NCI-H526 treated with DMSO at 0.1 percent for 48 hours (cell line): Measurements from ENCODE around the gene L1TD1.
"Not testable (repeated sequence)": the region's sequence is repeated elsewhere in the genome, so short reads cannot be mapped to it uniquely, and the experiment has no call there.

Experiments
- DNase-seq: peaks from one replicate; lab custom pipeline; 2025; lab: John Stamatoyannopoulos, UW

The L1TD1 gene

GRCh38 chr1:62207187-62207586 lies 12.5 kb downstream of the L1TD1 start:
- no peak for DNase-seq

GRCh38 chr1:62208087-62208486 lies 13.4 kb downstream of the L1TD1 start:
- no peak for DNase-seq

GRCh38 chr1:62208970-62209369 lies 14.3 kb downstream of the L1TD1 start:
- DNase-seq = no peak

GRCh38 chr1:62209931-62210595 lies 15.4 kb downstream of the L1TD1 start:
- DNase-seq = no peak

- no peak for DNase-seq
Observed at GRCh38 chr1:62210960-62211359, 16.3 kb downstream of the L1TD1 start.

- no peak for DNase-seq
Observed at GRCh38 chr1:62212411-62212810, 17.8 kb downstream of the L1TD1 start.

GRCh38 chr1:62213075-62213914 lies 18.6 kb downstream of the L1TD1 start:
- DNase-seq = no peak

- DNase-seq = no peak
Observed at GRCh38 chr1:62218604-62219003, 24.0 kb downstream of the L1TD1 start.

- not testable (repeated sequence) for DNase-seq
Observed at GRCh38 chr1:62220456-62220855, 25.8 kb downstream of the L1TD1 start.

- no peak for DNase-seq
Observed at GRCh38 chr1:62221171-62221570, 26.5 kb downstream of the L1TD1 start.

GRCh38 chr1:62222321-62222720 lies 27.7 kb downstream of the L1TD1 start:
- no peak for DNase-seq

GRCh38 chr1:62224182-62224581 lies 29.5 kb downstream of the L1TD1 start:
- no peak for DNase-seq

- no peak for DNase-seq
Observed at GRCh38 chr1:62227496-62227895, 32.8 kb downstream of the L1TD1 start.

GRCh38 chr1:62228136-62228882 lies 33.7 kb downstream of the L1TD1 start:
- no peak for DNase-seq

- no peak for DNase-seq
Observed at GRCh38 chr1:62228883-62229187, 34.2 kb downstream of the L1TD1 start.

- no peak for DNase-seq
Observed at GRCh38 chr1:62229468-62229867, 34.8 kb downstream of the L1TD1 start.

GRCh38 chr1:62229932-62230331 lies 35.3 kb downstream of the L1TD1 start:
- DNase-seq = no peak

- DNase-seq = no peak
Observed at GRCh38 chr1:62230718-62231117, 36.1 kb downstream of the L1TD1 start.

- DNase-seq = no peak
Observed at GRCh38 chr1:62232871-62233278, 38.2 kb downstream of the L1TD1 start.

GRCh38 chr1:62233926-62234450 lies 39.3 kb downstream of the L1TD1 start:
- no peak for DNase-seq

- DNase-seq = no peak
Observed at GRCh38 chr1:62234688-62235087, 40.0 kb downstream of the L1TD1 start.

- no peak for DNase-seq
Observed at GRCh38 chr1:62235576-62235975, 40.9 kb downstream of the L1TD1 start.

- DNase-seq = no peak
Observed at GRCh38 chr1:62237361-62237760, 42.7 kb downstream of the L1TD1 start.
